ENCODE data around the gene SLC25A42. TPM values are rescaled to one million over a fixed set of nuclear protein-coding genes. Genes with fewer than 3 reads are reported as not detected.

The SLC25A42 gene
- total and polyA plus RNA-seq, 2 of the 4 experiments (the other 2 are of a cell fraction) = 2.0 to 9.9 TPM

DNA sequence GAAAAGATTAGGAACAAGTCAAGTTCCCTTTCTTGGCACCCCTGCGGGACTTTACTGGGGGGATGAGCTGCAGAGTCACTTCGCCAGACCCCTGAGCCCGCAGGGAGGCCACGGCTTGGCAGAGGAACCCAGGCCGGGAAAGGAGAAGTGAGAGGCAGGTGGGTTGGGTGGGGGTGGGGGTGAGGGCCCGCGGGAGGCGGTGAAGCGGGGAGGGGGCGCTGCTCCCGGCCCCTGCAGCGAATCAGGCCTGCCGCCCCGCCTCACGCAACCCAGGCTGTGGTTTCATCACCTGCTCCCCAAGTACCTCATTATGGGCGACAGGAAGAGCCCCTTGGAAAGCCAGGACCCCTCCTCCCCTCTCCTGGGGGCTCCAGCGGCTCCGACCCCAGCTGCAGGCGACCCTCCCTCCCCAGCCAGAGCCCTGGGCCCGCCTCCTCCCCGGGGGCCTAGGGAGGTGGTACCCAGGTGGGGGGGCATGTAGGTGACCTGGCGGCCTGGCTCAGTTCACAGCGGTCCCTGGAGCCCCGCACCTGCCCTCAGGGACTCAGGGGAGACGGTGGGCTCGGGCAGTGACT, 96.8 kb downstream of the SLC25A42 start:
- no peak overlapping the region for H3K9ac ChIP-seq (ENCODE audit: low read depth, low read length)
- H3K27me3 ChIP-seq (ENCODE audit: control insufficient read depth, insufficient read depth, low read length) = no peaks in the 10 kb centered on the region
- H2AK5ac ChIP-seq (ENCODE audit: low read depth, low read length) = no peak overlapping the region
- no peak overlapping the region for H2BK5ac ChIP-seq (ENCODE audit: low read depth, low read length, poor library complexity, severe bottlenecking)
- H2BK15ac ChIP-seq (ENCODE audit: low read depth, low read length) = no peak overlapping the region
- dilution Hi-C loops (cut with HindIII; ENCODE audit: low sequenced_read_pairs, unreplicated experiment) (no loop called here), in situ Hi-C loops (cut with MboI; ENCODE audit: low sequenced_read_pairs) (no loop called here), intact Hi-C loops (cut with micrococcal nuclease) (no loop called here)
- WGBS, 2 experiments (ENCODE audit: extremely low coverage in 2 of 2, insufficient read length in 1 of 2) = 65% methylated on average over 5 of the region's 26 CpGs; no CpG with 5 or more reads in 1 of the 2 experiments
- no peak overlapping the region for H4K91ac ChIP-seq (ENCODE audit: insufficient read depth, low read depth, low read length)
- H3K56ac ChIP-seq (ENCODE audit: extremely low read depth, insufficient read depth, low read length) = no peak overlapping the region
- no peak overlapping the region for H3K4me3 ChIP-seq (ENCODE audit: insufficient read depth, low read depth, low read length)
- H3K36me3 ChIP-seq (ENCODE audit: control insufficient read depth, insufficient read depth, low read length) = peaks cover 7% of the 10 kb centered on the region; the same call in 1 of the 2 replicates
- no TSS peak for BruUV-seq (replicated peaks)
- no peaks in the 10 kb centered on the region for H3K4me1 ChIP-seq (ENCODE audit: control insufficient read depth, insufficient read depth, low read length)
- ATAC-seq (ENCODE audit: low read depth) = no peak
- H3K27ac ChIP-seq (ENCODE audit: insufficient read depth, low read length) = no peak overlapping the region
- no peak overlapping the region for H2AFZ ChIP-seq (replicated peaks; ENCODE audit: low read length, poor library complexity)
- CTCF ChIA-PET = no interaction called here
- TF ChIP-seq MAZ (IDR thresholded peaks at IDR 0.05; ENCODE audit: borderline replicate concordance, low read depth, low read length) = no peak
- no peak for TF ChIP-seq RAD21 (IDR thresholded peaks at IDR 0.05; ENCODE audit: low read length)
- TF ChIP-seq CHD1 (IDR thresholded peaks at IDR 0.05; ENCODE audit: low read depth, low read length) = no peak
- no peak for TF ChIP-seq FOS (IDR thresholded peaks at IDR 0.05; ENCODE audit: low read depth, low read length)
- TF ChIP-seq, protein P1, sequence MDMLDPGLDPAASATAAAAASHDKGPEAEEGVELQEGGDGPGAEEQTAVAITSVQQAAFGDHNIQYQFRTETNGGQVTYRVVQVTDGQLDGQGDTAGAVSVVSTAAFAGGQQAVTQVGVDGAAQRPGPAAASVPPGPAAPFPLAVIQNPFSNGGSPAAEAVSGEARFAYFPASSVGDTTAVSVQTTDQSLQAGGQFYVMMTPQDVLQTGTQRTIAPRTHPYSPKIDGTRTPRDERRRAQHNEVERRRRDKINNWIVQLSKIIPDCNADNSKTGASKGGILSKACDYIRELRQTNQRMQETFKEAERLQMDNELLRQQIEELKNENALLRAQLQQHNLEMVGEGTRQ (IDR thresholded peaks at IDR 0.05; ENCODE audit: low read depth, low read length) = no peak
- TF ChIP-seq MAFK (IDR thresholded peaks at IDR 0.05; ENCODE audit: low read depth, low read length) = no peak
- TF ChIP-seq POLR2A (IDR thresholded peaks at IDR 0.05; ENCODE audit: low read depth, low read length) = no peak
- no peak for TF ChIP-seq RFX5 (IDR thresholded peaks at IDR 0.05; ENCODE audit: low read depth, low read length)
- TF ChIP-seq RCOR1 (IDR thresholded peaks at IDR 0.05; ENCODE audit: insufficient replicate concordance, low read length) = no peak
- TF ChIP-seq BHLHE40 (IDR thresholded peaks at IDR 0.05; ENCODE audit: low read depth, low read length) = no peak
- TF ChIP-seq, protein P2, sequence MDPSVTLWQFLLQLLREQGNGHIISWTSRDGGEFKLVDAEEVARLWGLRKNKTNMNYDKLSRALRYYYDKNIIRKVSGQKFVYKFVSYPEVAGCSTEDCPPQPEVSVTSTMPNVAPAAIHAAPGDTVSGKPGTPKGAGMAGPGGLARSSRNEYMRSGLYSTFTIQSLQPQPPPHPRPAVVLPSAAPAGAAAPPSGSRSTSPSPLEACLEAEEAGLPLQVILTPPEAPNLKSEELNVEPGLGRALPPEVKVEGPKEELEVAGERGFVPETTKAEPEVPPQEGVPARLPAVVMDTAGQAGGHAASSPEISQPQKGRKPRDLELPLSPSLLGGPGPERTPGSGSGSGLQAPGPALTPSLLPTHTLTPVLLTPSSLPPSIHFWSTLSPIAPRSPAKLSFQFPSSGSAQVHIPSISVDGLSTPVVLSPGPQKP (IDR thresholded peaks at IDR 0.05; ENCODE audit: borderline replicate concordance, low read depth, low read length) = no peak
- no peak for TF ChIP-seq NFE2L2 (IDR thresholded peaks at IDR 0.05; ENCODE audit: low read depth, low read length)
- no peak for TF ChIP-seq CEBPB (IDR thresholded peaks at IDR 0.05; ENCODE audit: low read depth, low read length)
- TF ChIP-seq, protein P3, sequence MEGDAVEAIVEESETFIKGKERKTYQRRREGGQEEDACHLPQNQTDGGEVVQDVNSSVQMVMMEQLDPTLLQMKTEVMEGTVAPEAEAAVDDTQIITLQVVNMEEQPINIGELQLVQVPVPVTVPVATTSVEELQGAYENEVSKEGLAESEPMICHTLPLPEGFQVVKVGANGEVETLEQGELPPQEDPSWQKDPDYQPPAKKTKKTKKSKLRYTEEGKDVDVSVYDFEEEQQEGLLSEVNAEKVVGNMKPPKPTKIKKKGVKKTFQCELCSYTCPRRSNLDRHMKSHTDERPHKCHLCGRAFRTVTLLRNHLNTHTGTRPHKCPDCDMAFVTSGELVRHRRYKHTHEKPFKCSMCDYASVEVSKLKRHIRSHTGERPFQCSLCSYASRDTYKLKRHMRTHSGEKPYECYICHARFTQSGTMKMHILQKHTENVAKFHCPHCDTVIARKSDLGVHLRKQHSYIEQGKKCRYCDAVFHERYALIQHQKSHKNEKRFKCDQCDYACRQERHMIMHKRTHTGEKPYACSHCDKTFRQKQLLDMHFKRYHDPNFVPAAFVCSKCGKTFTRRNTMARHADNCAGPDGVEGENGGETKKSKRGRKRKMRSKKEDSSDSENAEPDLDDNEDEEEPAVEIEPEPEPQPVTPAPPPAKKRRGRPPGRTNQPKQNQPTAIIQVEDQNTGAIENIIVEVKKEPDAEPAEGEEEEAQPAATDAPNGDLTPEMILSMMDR (conservative IDR thresholded peaks at IDR 0.05; ENCODE audit: low read depth, low read length) = no peak
- no peak for TF ChIP-seq SMC3 (IDR thresholded peaks at IDR 0.05; ENCODE audit: low read depth, low read length)
- H3K79me1 ChIP-seq (ENCODE audit: low read depth in 1 of 2, low read length in 2 of 2) = no peaks in the 10 kb centered on the region
- H4K20me1 ChIP-seq (ENCODE audit: insufficient read depth, low read length) = no peaks in the 10 kb centered on the region
- peaks cover 6% of the 10 kb centered on the region; the same call in 1 of the 2 replicates for H3K9me3 ChIP-seq (ENCODE audit: control insufficient read depth, insufficient read depth, low read length)
- H3K4me2 ChIP-seq (ENCODE audit: low read depth, low read length) = no peak overlapping the region
- DNase-seq = no peak
- no peak overlapping the region for H4K5ac ChIP-seq (ENCODE audit: low read depth, low read length)
- no peak overlapping the region for H3K14ac ChIP-seq (replicated peaks; ENCODE audit: low read depth, low read length)
- H3K4ac ChIP-seq (ENCODE audit: low read depth, low read length) = no peak overlapping the region
- no peak overlapping the region for H2BK120ac ChIP-seq (ENCODE audit: low read depth, low read length)
- no peak overlapping the region for H2BK20ac ChIP-seq (ENCODE audit: low read depth, low read length)
- H4K8ac ChIP-seq (ENCODE audit: low read depth in 2 of 2, low read length in 2 of 2) = no peak overlapping the region
- POLR2A ChIA-PET (ENCODE audit: unreplicated experiment) = no interaction called here
- H3K9me1 ChIP-seq (ENCODE audit: insufficient read depth, low read length) = no peaks in the 10 kb centered on the region
- no peak overlapping the region for H3K23ac ChIP-seq (ENCODE audit: low read depth, low read length)
- no peak overlapping the region for H2AK9ac ChIP-seq (replicated peaks; ENCODE audit: low read depth, low read length, poor library complexity)
- H3K18ac ChIP-seq (ENCODE audit: low read depth, low read length) = no peak overlapping the region
